Panc1 (cell line): ENCODE data around the gene PDCD1.

ENCODE experiments used
- CTCF ChIP-seq: fragments of 450-650 bp; IDR thresholded peaks from 2 replicates; pipeline ENCODE4 v1.5.1; 2017; ENCODE audit warnings: mild to moderate bottlenecking
- REST ChIP-seq, 2 experiments: IDR thresholded peaks; 2 replicates each; pipeline ENCODE4 v1.6.1; 2011 to 2012; ENCODE audit warnings: low read depth in 2 of 2, control low read depth in 1 of 2, low read length in 1 of 2, mild to moderate bottlenecking in 1 of 2, moderate library complexity in 1 of 2; ENCODE audit not compliant: insufficient read depth in 1 of 2
- SIN3A ChIP-seq: IDR thresholded peaks from 2 replicates; pipeline ENCODE4 v1.6.1; 2012; ENCODE audit warnings: low read depth, mild to moderate bottlenecking, low read length, moderate library complexity, borderline replicate concordance; ENCODE audit not compliant: insufficient read depth

GRCh38 chr2:241817126-241817820 is 41.4 kb downstream of the PDCD1 start:
- TF ChIP-seq SIN3A (no peak), CTCF (no peak), REST (IDR thresholded peaks at IDR 0.05; ENCODE audit: insufficient read depth in 1 of 2, low read depth in 2 of 2, low read length in 1 of 2) (no peak)
